CD8-positive, alpha-beta memory T cell (primary cell): ENCODE measurements around the gene SYT6. TPM values are rescaled to one million over a fixed set of nuclear protein-coding genes. Genes with fewer than 3 reads are reported as not detected.
"Not testable (repeated sequence)": the region's sequence is repeated elsewhere in the genome, so short reads cannot be mapped to it uniquely, and the experiment has no call there.

Experiments
- CTCF ChIA-PET: fragments of 350-600 bp; sonication (Branson Sonifier 250); formaldehyde crosslinking; loops from one replicate; lab custom pipeline; 2021; ENCODE audit warnings: antibody characterized with exemption; lab: Charles Lee
- POLR2A ChIA-PET: fragments of 350-600 bp; sonication (Branson Sonifier 250); formaldehyde crosslinking; loops from one replicate; lab custom pipeline; 2021; ENCODE audit warnings: antibody characterized with exemption; lab: Charles Lee
- DNase-seq, 5 donors: peaks; one replicate each; pipeline versions ENCODE4 v3.0.0 to v3.0.0-alpha.2; 2020 to 2022; ENCODE audit warnings: mixed read lengths in 1 of 5
- H3K27ac ChIP-seq: one replicate; pipeline ENCODE4 v1.7.0; 2013; ENCODE audit warnings: low read depth, mild to moderate bottlenecking, low read length, moderate library complexity
- H3K27me3 ChIP-seq: 2 replicates; pipeline ENCODE4 v1.7.0; 2013; ENCODE audit warnings: low read length, mild to moderate bottlenecking; ENCODE audit not compliant: insufficient read depth, poor library complexity, severe bottlenecking
- H3K36me3 ChIP-seq: 2 replicates; pipeline ENCODE4 v1.7.0; 2013; ENCODE audit warnings: mild to moderate bottlenecking, low read length, moderate library complexity; ENCODE audit not compliant: insufficient read depth
- H3K4me1 ChIP-seq: 2 replicates; pipeline ENCODE4 v1.7.0; 2013; ENCODE audit warnings: mild to moderate bottlenecking, low read length, moderate library complexity; ENCODE audit not compliant: insufficient read depth
- H3K4me3 ChIP-seq: 2 replicates; pipeline ENCODE4 v1.7.0; 2013; ENCODE audit warnings: mild to moderate bottlenecking, low read length
- H3K9me3 ChIP-seq: 2 replicates; pipeline ENCODE4 v1.7.0; 2013; ENCODE audit warnings: mild to moderate bottlenecking, low read length
- H3K27ac Mint-ChIP-seq, 8 donors: one replicate each; pipeline ENCODE4 v1.8.0; 2020 to 2021; ENCODE audit warnings: mixed read lengths in 8 of 8, mild to moderate bottlenecking in 6 of 8, inconsistent platforms in 3 of 8, moderate library complexity in 3 of 8
- H3K27me3 Mint-ChIP-seq, 2 donors: one replicate each; pipeline ENCODE4 v1.8.0; 2020 to 2021; ENCODE audit warnings: mixed read lengths in 2 of 2, mild to moderate bottlenecking in 1 of 2, moderate library complexity in 1 of 2
- H3K36me3 Mint-ChIP-seq, 3 donors: one replicate each; pipeline ENCODE4 v1.8.0; 2020 to 2021; ENCODE audit warnings: mixed read lengths in 3 of 3, inconsistent platforms in 1 of 3, mild to moderate bottlenecking in 1 of 3
- H3K4me1 Mint-ChIP-seq, 3 donors: one replicate each; pipeline ENCODE4 v1.8.0; 2020 to 2021; ENCODE audit warnings: mixed read lengths in 3 of 3, inconsistent platforms in 1 of 3, mild to moderate bottlenecking in 1 of 3
- H3K4me3 Mint-ChIP-seq, 7 donors: one replicate each; pipeline ENCODE4 v1.8.0; 2020 to 2021; ENCODE audit warnings: mixed read lengths in 7 of 7, mild to moderate bottlenecking in 6 of 7, moderate library complexity in 4 of 7, inconsistent platforms in 2 of 7
- H3K9me3 Mint-ChIP-seq, 5 donors: one replicate each; pipeline ENCODE4 v1.8.0; 2020 to 2022; ENCODE audit warnings: mixed read lengths in 5 of 5, mild to moderate bottlenecking in 3 of 5, moderate library complexity in 2 of 5, inconsistent platforms in 1 of 5
- polyA plus RNA-seq: library from polyadenylated mRNA; unstranded; fragments of 300-500 nt; fragmentation: Illumina TruSeq; gene quantifications from one replicate; pipeline ENCODE4 v1.2.3, GENCODE V29; 2021
- total RNA-seq, 2 experiments: library from RNA; stranded (reverse); gene quantifications; one replicate each; pipeline ENCODE4 v1.2.3, GENCODE V29; 2021

SYT6 gene
- total and polyA plus RNA-seq, 3 experiments from 2014 or later = not detected

- Mint-ChIP-seq H3K9me3 (peaks cover 0 to 2% (median 0%) of the 10 kb centered on the region in 5 donors), H3K27ac (no peak overlapping the region), H3K27me3 (peaks cover 6 to 11% of the 10 kb centered on the region in 2 donors), H3K4me1 (no peaks in the 10 kb centered on the region), H3K36me3 (peaks cover 0 to 4% (median 1%) of the 10 kb centered on the region in 3 donors), H3K4me3 (no peak overlapping the region)
- Histone ChIP-seq H3K27ac (no peak overlapping the region), H3K9me3 (no peaks in the 10 kb centered on the region), H3K36me3 (no peaks in the 10 kb centered on the region), H3K4me3 (no peak overlapping the region), H3K4me1 (no peaks in the 10 kb centered on the region), H3K27me3 (no peaks in the 10 kb centered on the region)
- no peak for DNase-seq
- POLR2A ChIA-PET = no interaction called here
- CTCF ChIA-PET = no interaction called here
These were observed 90.1 kb downstream of the SYT6 start for GRCh38 chr1:114063544-114063943.

GRCh38 chr1:114062477-114063099, 91.1 kb downstream of the SYT6 start:
- H3K27ac ChIP-seq = no peak overlapping the region
- no peaks in the 10 kb centered on the region for H3K9me3 ChIP-seq
- Mint-ChIP-seq H3K4me1 (no peaks in the 10 kb centered on the region), H3K9me3 (peaks cover 0 to 3% (median 0%) of the 10 kb centered on the region in 5 donors), H3K4me3 (no peak overlapping the region), H3K27ac (no peak overlapping the region), H3K36me3 (peaks cover 0 to 2% (median 1%) of the 10 kb centered on the region in 3 donors), H3K27me3 (peaks cover 6 to 10% of the 10 kb centered on the region in 2 donors)
- no peak overlapping the region for H3K4me3 ChIP-seq
- POLR2A ChIA-PET = no interaction called here
- H3K4me1 ChIP-seq = no peaks in the 10 kb centered on the region
- H3K27me3 ChIP-seq = no peaks in the 10 kb centered on the region
- CTCF ChIA-PET = no interaction called here
- no peak for DNase-seq
- no peaks in the 10 kb centered on the region for H3K36me3 ChIP-seq

- Histone ChIP-seq H3K36me3 (no peaks in the 10 kb centered on the region), H3K4me3 (no peak overlapping the region), H3K27me3 (no peaks in the 10 kb centered on the region), H3K4me1 (no peaks in the 10 kb centered on the region), H3K9me3 (no peaks in the 10 kb centered on the region), H3K27ac (no peak overlapping the region)
- no peak for DNase-seq
- no peak overlapping the region for H3K4me3 Mint-ChIP-seq
- H3K27me3 Mint-ChIP-seq = peaks cover 6 to 8% of the 10 kb centered on the region in 2 donors
- H3K27ac Mint-ChIP-seq = no peak overlapping the region
- CTCF ChIA-PET = no interaction called here
- peaks cover 0 to 2% (median 1%) of the 10 kb centered on the region in 3 donors for H3K36me3 Mint-ChIP-seq
- peaks cover 0 to 9% (median 4%) of the 10 kb centered on the region in 5 donors for H3K9me3 Mint-ChIP-seq
- no peaks in the 10 kb centered on the region for H3K4me1 Mint-ChIP-seq
- POLR2A ChIA-PET = no interaction called here
These were observed 92.4 kb downstream of the SYT6 start for GRCh38 chr1:114061121-114061830.

- H3K36me3 ChIP-seq, H3K27ac Mint-ChIP-seq, H3K4me1 ChIP-seq, H3K4me3 Mint-ChIP-seq, H3K27ac ChIP-seq, H3K9me3 Mint-ChIP-seq, H3K27me3 Mint-ChIP-seq, H3K36me3 Mint-ChIP-seq, H3K4me3 ChIP-seq, POLR2A ChIA-PET, H3K9me3 ChIP-seq, DNase-seq, H3K4me1 Mint-ChIP-seq, CTCF ChIA-PET, H3K27me3 ChIP-seq: not testable (repeated sequence)
These were observed 95.4 kb downstream of the SYT6 start for GRCh38 chr1:114058236-114058635.

GRCh38 chr1:114054148-114054547, 99.5 kb downstream of the SYT6 start:
- H3K27ac ChIP-seq = no peak overlapping the region
- no peak overlapping the region for H3K4me3 Mint-ChIP-seq
- no peak overlapping the region for H3K4me3 ChIP-seq
- H3K36me3 Mint-ChIP-seq = peaks cover 0 to 8% (median 2%) of the 10 kb centered on the region in 3 donors
- no peaks in the 10 kb centered on the region for H3K9me3 ChIP-seq
- ChIA-PET POLR2A (no interaction called here), CTCF (no interaction called here)
- H3K4me1 ChIP-seq = no peaks in the 10 kb centered on the region
- peaks cover 0 to 9% (median 4%) of the 10 kb centered on the region in 5 donors for H3K9me3 Mint-ChIP-seq
- H3K27ac Mint-ChIP-seq = no peak overlapping the region
- no peak for DNase-seq
- no peaks in the 10 kb centered on the region for H3K36me3 ChIP-seq
- no peaks in the 10 kb centered on the region for H3K27me3 ChIP-seq
- H3K4me1 Mint-ChIP-seq = no peaks in the 10 kb centered on the region
- H3K27me3 Mint-ChIP-seq = peaks cover 3 to 17% of the 10 kb centered on the region in 2 donors

- H3K27me3 Mint-ChIP-seq = peaks cover 5 to 19% of the 10 kb centered on the region in 2 donors
- CTCF ChIA-PET = no interaction called here
These were observed 105.4 kb downstream of the SYT6 start for GRCh38 chr1:114048232-114048631.

GRCh38 chr1:114043548-114043947, 110.1 kb downstream of the SYT6 start:
- Mint-ChIP-seq H3K27me3 (peaks cover 5 to 11% of the 10 kb centered on the region in 2 donors), H3K27ac (no peak overlapping the region), H3K36me3 (no peaks in the 10 kb centered on the region), H3K4me1 (no peaks in the 10 kb centered on the region), H3K9me3 (no peaks in the 10 kb centered on the region), H3K4me3 (no peak overlapping the region)
- Histone ChIP-seq H3K27ac (no peak overlapping the region), H3K9me3 (no peaks in the 10 kb centered on the region), H3K4me3 (no peak overlapping the region), H3K36me3 (no peaks in the 10 kb centered on the region), H3K27me3 (no peaks in the 10 kb centered on the region), H3K4me1 (no peaks in the 10 kb centered on the region)
- ChIA-PET CTCF (no interaction called here), POLR2A (no interaction called here)
- no peak for DNase-seq

More at GRCh38 chr1:114048232-114048631, 105.4 kb downstream of the SYT6 start:
- no peak overlapping the region for H3K4me3 ChIP-seq
- no peaks in the 10 kb centered on the region for H3K27me3 ChIP-seq
- POLR2A ChIA-PET = no interaction called here
- no peaks in the 10 kb centered on the region for H3K9me3 ChIP-seq
- no peaks in the 10 kb centered on the region for H3K9me3 Mint-ChIP-seq
- H3K4me1 Mint-ChIP-seq = no peaks in the 10 kb centered on the region
- no peak overlapping the region for H3K4me3 Mint-ChIP-seq
- no peak for DNase-seq
- no peak overlapping the region for H3K27ac ChIP-seq
- no peak overlapping the region for H3K27ac Mint-ChIP-seq
- H3K36me3 ChIP-seq = no peaks in the 10 kb centered on the region
- no peaks in the 10 kb centered on the region for H3K4me1 ChIP-seq
- H3K36me3 Mint-ChIP-seq = no peaks in the 10 kb centered on the region

GRCh38 chr1:114043054-114043453, 110.6 kb downstream of the SYT6 start:
- DNase-seq = no peak
- H3K27ac Mint-ChIP-seq = no peak overlapping the region
- H3K4me3 ChIP-seq = no peak overlapping the region
- H3K36me3 ChIP-seq = no peaks in the 10 kb centered on the region
- no peaks in the 10 kb centered on the region for H3K36me3 Mint-ChIP-seq
- no peak overlapping the region for H3K27ac ChIP-seq
- ChIA-PET POLR2A (no interaction called here), CTCF (no interaction called here)
- H3K4me1 ChIP-seq = no peaks in the 10 kb centered on the region
- H3K4me1 Mint-ChIP-seq = no peaks in the 10 kb centered on the region
- no peaks in the 10 kb centered on the region for H3K9me3 Mint-ChIP-seq
- H3K9me3 ChIP-seq = no peaks in the 10 kb centered on the region
- H3K27me3 ChIP-seq = no peaks in the 10 kb centered on the region
- H3K27me3 Mint-ChIP-seq = peaks cover 5 to 7% of the 10 kb centered on the region in 2 donors
- H3K4me3 Mint-ChIP-seq = no peak overlapping the region
